Endothelial cell of umbilical vein (primary cell): ENCODE measurements around the gene CHN2. TPM values are rescaled to one million over a fixed set of nuclear protein-coding genes. Genes with fewer than 3 reads are reported as not detected.

Source experiments
- BruUV-seq: library from RNA; stranded (reverse); fragments of 400-500 nt; replicated peaks from 2 replicates; lab custom pipeline; 2021; lab: Mats Ljungman, UMichigan
- CTCF ChIA-PET: fragments of 300-600, 350-600 bp; sonication (Branson Sonifier 250); formaldehyde crosslinking; loops from one replicate; lab custom pipeline; 2021; ENCODE audit warnings: antibody characterized with exemption, inconsistent platforms; lab: Charles Lee
- POLR2A ChIA-PET: fragments of 300-600, 350-600 bp; sonication (Branson Sonifier 250); formaldehyde crosslinking; loops from one replicate; lab custom pipeline; 2021; ENCODE audit warnings: antibody characterized with exemption, inconsistent platforms; lab: Charles Lee
- DNase-seq: peaks from one replicate; pipeline ENCODE4 v3.0.0-alpha.2; 2011; ENCODE audit warnings: low read depth, low spot score
- FAIRE-seq: peaks from 2 replicates; lab custom pipeline; 2011; peaks lifted over from hg19 to GRCh38; lab: Jason Lieb, UNC
- H2AFZ ChIP-seq: 2 replicates; pipeline ENCODE4 v1.6.0; 2012; ENCODE audit warnings: low read depth, low read length, control low read depth, inconsistent platforms
- H3K27ac ChIP-seq: 2 replicates; pipeline ENCODE4 v1.5.1; 2011; ENCODE audit warnings: low read depth, mild to moderate bottlenecking, control low read depth, low read length, moderate library complexity; ENCODE audit not compliant: insufficient read depth
- H3K27me3 ChIP-seq, 2 experiments: 2 replicates each; pipeline versions ENCODE4 v1.6.0 to v1.6.1; 2011; ENCODE audit warnings: low read length in 2 of 2, mixed read lengths in 1 of 2; ENCODE audit not compliant: control insufficient read depth in 2 of 2, insufficient read depth in 2 of 2
- H3K36me3 ChIP-seq, 2 experiments: 2 replicates in 1 of 2; 3 replicates in 1 of 2; pipeline ENCODE4 v1.5.1; 2011; ENCODE audit warnings: low read length in 2 of 2, mild to moderate bottlenecking in 1 of 2, moderate library complexity in 1 of 2; ENCODE audit not compliant: control insufficient read depth in 2 of 2, insufficient read depth in 2 of 2; ENCODE audit errors: extremely low read depth in 1 of 2
- H3K4me1 ChIP-seq: 3 replicates; pipeline ENCODE4 v1.5.1; 2011; ENCODE audit warnings: mild to moderate bottlenecking, low read length; ENCODE audit not compliant: control insufficient read depth, insufficient read depth; ENCODE audit errors: extremely low read depth
- H3K4me2 ChIP-seq: 2 replicates; pipeline ENCODE4 v1.6.1; 2011; ENCODE audit warnings: low read length, control low read depth, mixed read lengths; ENCODE audit not compliant: insufficient read depth
- H3K4me3 ChIP-seq, 3 experiments: fragments of 200-600 bp in 1 of 3; sonication (generic), shearing (Covaris generic) in 1 of 3; replicated peaks in 1 of 3; 2 replicates each; pipeline ENCODE4 v1.5.1; 2011 to 2016; ENCODE audit warnings: control low read depth in 3 of 3, low read length in 3 of 3, mild to moderate bottlenecking in 2 of 3, inconsistent platforms in 1 of 3, low read depth in 1 of 3, moderate library complexity in 1 of 3; ENCODE audit not compliant: insufficient read depth in 1 of 3
- H3K79me2 ChIP-seq: 2 replicates; pipeline ENCODE4 v1.6.0; 2012; ENCODE audit warnings: low read length, inconsistent platforms; ENCODE audit not compliant: control insufficient read depth, insufficient read depth
- H3K9ac ChIP-seq: replicated peaks from 2 replicates; pipeline ENCODE3; 2011; ENCODE audit warnings: low read length, control low read depth; ENCODE audit not compliant: insufficient read depth; ENCODE audit errors: extremely low read depth
- H3K9me1 ChIP-seq: replicated peaks from 3 replicates; pipeline ENCODE4 v1.6.0; 2011; ENCODE audit warnings: mild to moderate bottlenecking, low read length; ENCODE audit not compliant: control insufficient read depth, insufficient read depth; ENCODE audit errors: extremely low read depth
- H3K9me3 ChIP-seq: replicated peaks from 2 replicates; pipeline ENCODE4 v1.5.1; 2012; ENCODE audit warnings: low read length, inconsistent platforms; ENCODE audit not compliant: control insufficient read depth, insufficient read depth
- H4K20me1 ChIP-seq: replicated peaks from 2 replicates; pipeline ENCODE3; 2011; ENCODE audit warnings: mild to moderate bottlenecking, low read length; ENCODE audit not compliant: control insufficient read depth, insufficient read depth; ENCODE audit errors: extremely low read depth
- CTCF ChIP-seq, 2 donors: IDR thresholded peaks; 1 replicate in 1 of 2; 2 replicates in 1 of 2; pipeline ENCODE4 v1.5.1; 2011; ENCODE audit warnings: low read length in 2 of 2, mild to moderate bottlenecking in 2 of 2, moderate library complexity in 2 of 2, control low read depth in 1 of 2, inconsistent platforms in 1 of 2, low read depth in 1 of 2; ENCODE audit not compliant: insufficient read depth in 1 of 2; ENCODE audit errors: extremely low read depth in 1 of 2
- EZH2 ChIP-seq: IDR thresholded peaks from 2 replicates; pipeline ENCODE4 v1.6.1; 2012; ENCODE audit warnings: borderline replicate concordance, low read depth, mild to moderate bottlenecking, moderate library complexity, low read length, inconsistent platforms; ENCODE audit not compliant: severe bottlenecking
- FOS ChIP-seq: IDR thresholded peaks from 2 replicates; pipeline ENCODE4 v1.6.1; 2011; ENCODE audit warnings: mild to moderate bottlenecking, low read length, moderate library complexity, borderline replicate concordance; ENCODE audit not compliant: insufficient read depth
- GATA2 ChIP-seq: IDR thresholded peaks from 2 replicates; pipeline ENCODE4 v1.7.0; 2011; ENCODE audit warnings: low read depth, mild to moderate bottlenecking, moderate library complexity, mixed read lengths, low read length; ENCODE audit not compliant: insufficient read length, insufficient read depth
- JUN ChIP-seq: IDR thresholded peaks from 2 replicates; pipeline ENCODE4 v1.6.1; 2011; ENCODE audit warnings: borderline replicate concordance, low read depth; ENCODE audit not compliant: insufficient read length, insufficient read depth
- MAX ChIP-seq: IDR thresholded peaks from 2 replicates; pipeline ENCODE4 v1.6.1; 2011; ENCODE audit not compliant: insufficient read depth, insufficient read length
- MYC ChIP-seq: IDR thresholded peaks from one replicate; pipeline ENCODE4 v1.6.1; 2011; ENCODE audit warnings: mild to moderate bottlenecking, low read depth, low read length
- POLR2A ChIP-seq: IDR thresholded peaks from 2 replicates; pipeline ENCODE4 v1.6.1; 2012; ENCODE audit warnings: low read depth, mild to moderate bottlenecking, control low read depth, low read length
- POLR2AphosphoS5 ChIP-seq: IDR thresholded peaks from 2 replicates; pipeline ENCODE4 v1.6.1; 2012; ENCODE audit warnings: low read depth, mild to moderate bottlenecking, control low read depth, low read length, moderate library complexity; ENCODE audit not compliant: insufficient read depth
- dilution Hi-C: fragments of 300-500 bp; cut with MboI; formaldehyde crosslinking; loops from one replicate; pipeline ENCODE4 v1.15.0; 2019; ENCODE audit warnings: low sequenced_read_pairs; ENCODE audit not compliant: extremely low pct_ligation_motif_present
- intact Hi-C: fragments of 100-400 bp; cut with micrococcal nuclease; formaldehyde crosslinking; loops from one replicate; pipeline ENCODE4 v1.10.0; 2022
- polyA plus RNA-seq, 4 experiments: library from polyadenylated mRNA; depleted of rRNA in 3 of 4; stranded (reverse) in 3 of 4; unstranded in 1 of 4; fragments of >200 nt; gene quantifications; 2 replicates each; pipeline versions ENCODE4 v1.2.1 to v1.2.3, GENCODE V29; 2011 to 2012; ENCODE audit warnings: missing spikeins in 1 of 4
- total RNA-seq: library from RNA; stranded (reverse); gene quantifications from 2 replicates; pipeline ENCODE4 v1.2.3, GENCODE V29; 2021

The CHN2 gene
- total and polyA plus RNA-seq, 2 donors (not counting 3 experiments of a cell fraction or from before 2014, with no cell fraction given) = 1.4 to 5.0 TPM

- H3K9me3 ChIP-seq = no peaks in the 10 kb centered on the region
- no peaks in the 10 kb centered on the region for H4K20me1 ChIP-seq
- TF ChIP-seq MYC (no peak), EZH2 (no peak), GATA2 (no peak), JUN (no peak), POLR2A (no peak), CTCF (IDR thresholded peaks at IDR 0.05; ENCODE audit: extremely low read depth in 1 of 2, insufficient read depth in 1 of 2, low read depth in 1 of 2, low read length in 2 of 2) (no peak), FOS (no peak), POLR2AphosphoS5 (no peak), MAX (no peak)
- DNase-seq (peak; percentile 23), FAIRE-seq (peak; percentile 8)
- intact Hi-C loops (no loop called here), dilution Hi-C loops (no loop called here)
- H3K36me3 ChIP-seq = no peaks in the 10 kb centered on the region
- H3K4me1 ChIP-seq = peaks cover 13% of the 10 kb centered on the region
- BruUV-seq = no TSS peak
- no peaks in the 10 kb centered on the region for H3K79me2 ChIP-seq
- no peak overlapping the region for H3K9ac ChIP-seq
- H3K27me3 ChIP-seq = no peaks in the 10 kb centered on the region
- no peak overlapping the region for H3K4me2 ChIP-seq
- H3K4me3 ChIP-seq = no peak overlapping the region
- H2AFZ ChIP-seq = no peak overlapping the region
- CTCF ChIA-PET = interaction anchor here (0.6 to 4.2 kb wide), 7 partner anchors 18 to 379 kb away, joined by 3 to 21 read pairs (median 4); no protein-coding TSS in a partner anchor
- POLR2A ChIA-PET = interaction anchor here (0.6 kb wide), 1 partner anchor 220 kb away, joined by 3 read pairs; no protein-coding TSS in a partner anchor
- H3K27ac ChIP-seq = no peak overlapping the region
- H3K9me1 ChIP-seq = no peaks in the 10 kb centered on the region
Observed at GRCh38 chr7:29300649-29301048, 106.1 kb downstream of the CHN2 start.
